GM21367 (cell line): ENCODE measurements around the gene ITPR3.

Source experiments
- ATAC-seq: cut with Tn5 transposase; IDR thresholded peaks from one replicate; pipeline ENCODE4 v1.9.1; 2021; ENCODE audit not compliant: unreplicated experiment

Gene ITPR3

DNA sequence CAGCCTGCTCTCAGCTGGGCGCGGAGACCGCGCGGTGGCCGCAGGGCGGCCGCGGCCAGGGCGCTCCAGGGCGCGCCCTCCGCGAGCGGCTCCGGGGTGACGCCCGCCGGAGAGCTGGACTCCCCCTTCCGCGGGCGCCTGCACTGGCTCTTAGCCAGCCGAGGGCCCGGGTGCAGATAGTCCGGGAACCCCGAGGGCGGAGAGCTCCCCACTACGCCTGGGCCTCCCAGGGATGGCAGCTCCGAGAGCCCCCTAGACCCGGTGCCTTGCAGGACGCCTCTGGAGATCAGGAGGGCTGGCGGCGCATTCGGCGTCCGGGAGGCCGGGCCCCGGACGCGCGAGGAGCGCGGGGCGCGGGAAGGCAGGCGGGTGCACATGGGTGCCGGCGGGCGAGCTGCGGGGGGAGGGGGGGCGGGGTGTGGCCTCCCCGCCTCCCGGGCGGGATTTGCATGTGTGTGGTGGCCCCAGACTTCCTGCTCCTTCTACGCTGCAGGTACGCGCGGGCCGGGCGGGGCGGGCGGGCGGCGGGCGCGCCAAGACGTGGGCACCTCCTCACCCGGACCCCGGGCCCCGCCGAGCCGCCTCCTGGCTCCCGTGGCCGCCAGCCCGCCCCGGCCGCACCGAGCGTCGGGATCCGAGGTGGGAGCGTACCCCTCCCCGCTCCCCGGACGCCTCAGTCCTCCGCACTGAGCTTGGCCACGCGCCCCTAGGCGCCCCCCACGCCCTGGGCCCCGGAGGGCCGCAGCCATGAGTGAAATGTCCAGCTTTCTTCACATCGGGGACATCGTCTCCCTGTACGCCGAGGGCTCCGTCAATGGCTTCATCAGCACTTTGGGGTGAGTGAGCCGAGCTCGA is at the start of gene ITPR3:
ITPR3 (plus strand) TSS at position 467 of the 855 bp plus-strand sequence; CDS start at position 748, 281 bp downstream.
- ATAC-seq, result peak; percentile 66

DNA sequence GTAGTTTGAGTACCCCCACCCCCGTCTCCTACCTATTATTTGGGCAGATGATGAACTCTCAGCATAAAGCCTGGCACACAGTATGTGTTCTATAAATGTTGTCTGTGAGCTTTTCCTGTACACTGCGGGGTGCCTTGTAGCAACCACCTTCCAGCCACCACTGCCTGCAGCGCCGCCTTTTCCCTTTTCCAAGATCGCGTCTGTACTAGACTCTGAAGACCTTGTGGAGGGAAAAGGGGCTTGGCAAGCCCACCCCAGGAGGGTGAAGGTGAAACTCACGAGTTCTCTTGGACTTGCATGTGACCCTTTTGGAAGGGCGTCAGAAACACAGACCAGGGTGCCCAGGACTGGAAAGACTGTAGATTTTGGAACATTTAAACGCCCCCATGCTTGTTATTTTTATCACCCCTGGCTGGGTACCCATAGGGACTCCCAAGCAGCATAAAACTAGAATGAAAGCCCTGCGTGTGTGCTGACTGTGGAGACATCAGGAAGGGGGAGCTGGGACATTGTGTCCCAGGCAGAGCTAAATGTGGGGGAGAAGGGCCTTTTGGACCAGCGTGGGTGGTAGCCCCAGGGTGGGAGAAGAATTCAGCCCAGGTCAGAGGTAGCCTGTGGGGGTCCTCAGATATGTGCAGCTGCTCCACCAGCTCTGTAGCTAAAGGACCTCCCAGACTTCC is 49.3 kb upstream of the ITPR3 start:
- no peak for ATAC-seq

DNA sequence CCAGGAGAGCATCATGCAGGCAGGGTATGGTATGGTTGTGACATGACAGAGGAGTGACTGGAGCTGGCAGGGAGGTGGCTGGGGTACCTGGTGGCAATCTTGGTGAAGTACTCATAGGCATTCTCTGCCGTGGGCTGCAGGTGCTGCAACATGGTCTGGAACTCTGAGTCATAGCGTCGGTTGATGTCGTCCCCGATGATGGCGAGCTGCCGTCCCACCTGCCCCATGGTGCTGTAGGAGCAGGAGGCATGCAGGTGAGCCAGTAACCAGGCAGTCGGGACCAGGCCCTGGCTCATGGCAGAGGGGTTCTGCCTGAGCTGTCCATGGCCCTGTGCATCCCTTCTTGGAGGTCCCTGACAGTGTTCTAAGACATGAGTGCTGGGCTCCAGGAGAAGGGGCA is 45.9 kb upstream of the ITPR3 start:
- no peak for ATAC-seq

GRCh38 chr6:33576668-33577067 is 44.5 kb upstream of the ITPR3 start:
- ATAC-seq, result no peak

- ATAC-seq, result no peak
These were observed 44.0 kb upstream of the ITPR3 start for GRCh38 chr6:33577106-33577535.

DNA sequence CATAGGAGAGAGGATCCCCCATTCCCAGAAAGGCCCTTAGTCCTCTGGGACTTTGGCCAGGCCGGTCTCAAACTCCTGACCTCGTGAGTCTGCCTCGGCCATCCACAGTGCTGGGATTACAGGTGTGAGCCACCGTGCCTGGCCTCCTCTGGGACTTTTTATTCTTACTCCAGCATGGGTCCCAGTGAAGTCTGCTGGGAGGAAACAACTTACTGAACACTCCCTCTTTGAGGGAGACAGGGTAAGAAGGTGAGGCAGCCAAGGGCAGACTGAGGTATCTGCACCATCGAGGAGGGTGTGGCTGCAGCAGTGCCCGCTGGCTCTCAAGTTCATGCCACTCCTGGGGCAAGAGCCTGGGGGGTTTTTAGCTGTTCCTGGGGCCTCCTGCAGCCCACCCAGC is 43.4 kb upstream of the ITPR3 start:
- no peak for ATAC-seq

- ATAC-seq, result no peak
These were observed 43.0 kb upstream of the ITPR3 start for GRCh38 chr6:33578164-33578563.

GRCh38 chr6:33578588-33579011 is 42.5 kb upstream of the ITPR3 start:
- no peak for ATAC-seq

GRCh38 chr6:33579828-33580714 is 41.1 kb upstream of the ITPR3 start, which contains the start of gene BAK1:
BAK1 (minus strand) TSS chr6:33580276; CDS start chr6:33577604, 2,672 bp downstream.
- peak; percentile 82 for ATAC-seq

DNA sequence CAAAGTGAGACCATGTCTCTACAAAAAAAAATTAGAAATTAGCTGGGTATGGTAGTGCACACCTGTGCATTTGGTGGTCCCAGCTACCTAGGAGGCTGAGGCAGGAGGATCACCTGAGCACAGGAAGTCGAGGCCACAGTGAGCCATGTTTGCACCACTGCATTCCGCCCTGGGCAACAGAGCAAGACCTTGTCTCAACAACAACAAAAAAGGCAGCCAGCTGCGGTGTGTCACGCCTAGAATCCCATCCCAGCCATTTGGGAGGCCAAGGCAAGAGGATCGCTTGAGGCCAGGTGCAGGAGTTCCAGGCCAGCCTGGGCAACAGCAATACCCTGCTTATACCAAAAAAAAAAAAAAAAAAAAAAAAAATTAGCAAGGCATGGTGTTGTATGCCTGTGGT is 39.9 kb upstream of the ITPR3 start:
- ATAC-seq, result no peak

DNA sequence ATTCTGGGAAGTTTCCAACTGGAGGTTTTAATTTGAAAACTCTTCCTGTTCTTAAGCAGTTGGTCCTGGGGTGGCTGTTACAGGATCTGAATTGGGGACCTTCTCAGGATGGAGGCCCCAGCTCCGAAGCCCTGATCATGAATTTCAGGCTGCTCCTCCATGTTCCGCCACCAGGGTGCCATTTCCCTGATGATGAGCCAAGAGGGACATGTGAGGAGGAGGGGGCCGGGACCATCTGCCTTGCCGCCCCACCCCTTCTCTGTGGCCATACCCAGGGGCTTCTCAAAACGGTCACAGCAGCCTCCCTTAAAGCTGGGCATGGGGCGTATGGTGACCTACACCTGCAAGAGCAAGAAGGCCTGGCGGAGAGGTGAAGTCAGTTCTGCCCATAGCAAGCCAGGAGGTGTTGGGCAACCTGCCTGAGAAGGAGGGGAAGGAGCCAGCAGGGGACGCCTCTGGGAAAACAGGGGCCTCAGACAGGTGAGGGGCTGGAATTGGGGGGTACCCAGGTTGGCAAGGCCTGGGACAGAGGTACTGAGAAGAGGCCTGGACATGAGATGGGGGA is 37.4 kb upstream of the ITPR3 start:
- ATAC-seq, result no peak

- no peak for ATAC-seq
These were observed 36.3 kb upstream of the ITPR3 start for GRCh38 chr6:33584700-33585402.

DNA sequence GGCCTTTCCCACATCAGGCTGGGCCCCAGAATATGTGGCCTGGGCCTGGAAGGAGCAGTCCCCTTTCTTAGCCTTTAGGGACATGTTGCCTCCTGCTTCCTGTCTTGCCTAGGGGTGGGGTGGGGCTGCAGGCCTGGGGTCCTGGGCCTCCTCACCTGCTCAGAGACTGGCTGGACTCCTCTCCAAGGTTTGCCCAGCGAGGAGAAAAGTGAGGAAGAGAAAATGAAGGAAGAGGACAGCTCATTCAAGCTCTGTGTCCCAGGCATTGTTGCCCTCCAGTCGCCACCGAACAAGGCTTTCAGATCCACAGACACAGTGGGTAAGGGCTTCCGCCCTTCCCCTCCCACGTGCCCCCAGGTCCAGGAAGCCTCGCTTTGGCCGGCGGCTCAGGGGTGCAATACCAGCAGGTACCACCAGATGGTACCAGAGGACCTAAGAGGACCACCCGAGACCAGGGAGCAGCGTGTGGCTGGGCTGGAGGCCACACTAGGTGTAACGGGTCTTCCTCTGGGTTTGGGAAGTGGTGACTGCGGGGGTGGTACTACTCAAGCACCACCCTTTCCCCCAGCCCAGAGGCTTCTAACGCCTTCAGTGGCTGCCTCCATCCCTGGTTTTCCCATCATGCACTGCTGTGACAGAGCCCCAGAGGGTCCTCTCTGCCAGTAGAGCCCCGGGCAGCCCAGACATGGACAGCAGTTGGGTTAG is 35.6 kb upstream of the ITPR3 start:
- ATAC-seq, result peak; percentile 47

DNA sequence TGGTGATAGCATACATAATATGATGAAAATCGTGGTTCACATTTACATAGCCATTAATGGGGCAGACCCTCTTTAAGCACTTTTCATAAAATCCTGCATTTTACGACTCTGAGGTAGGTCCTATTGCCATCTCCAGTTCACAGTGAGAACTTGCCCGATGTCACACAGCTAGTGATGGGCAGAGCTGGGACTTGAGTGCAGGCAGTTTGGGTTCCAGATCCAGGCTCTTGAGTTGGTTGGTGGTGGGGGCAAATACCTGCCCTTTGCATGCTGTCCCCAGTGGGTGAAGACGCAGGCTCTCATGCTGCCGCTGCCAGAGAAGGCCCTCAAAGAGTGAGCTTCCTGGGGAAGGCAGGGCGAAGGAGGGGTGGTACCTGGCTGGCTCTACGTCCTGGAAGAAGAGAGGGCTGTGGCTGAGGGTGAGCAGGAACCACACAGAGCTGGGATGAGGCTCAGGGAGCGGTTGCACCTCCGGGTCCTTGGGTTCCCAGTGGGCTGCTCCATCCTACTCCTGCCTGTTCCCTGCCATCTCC is 34.9 kb upstream of the ITPR3 start:
- no peak for ATAC-seq

DNA sequence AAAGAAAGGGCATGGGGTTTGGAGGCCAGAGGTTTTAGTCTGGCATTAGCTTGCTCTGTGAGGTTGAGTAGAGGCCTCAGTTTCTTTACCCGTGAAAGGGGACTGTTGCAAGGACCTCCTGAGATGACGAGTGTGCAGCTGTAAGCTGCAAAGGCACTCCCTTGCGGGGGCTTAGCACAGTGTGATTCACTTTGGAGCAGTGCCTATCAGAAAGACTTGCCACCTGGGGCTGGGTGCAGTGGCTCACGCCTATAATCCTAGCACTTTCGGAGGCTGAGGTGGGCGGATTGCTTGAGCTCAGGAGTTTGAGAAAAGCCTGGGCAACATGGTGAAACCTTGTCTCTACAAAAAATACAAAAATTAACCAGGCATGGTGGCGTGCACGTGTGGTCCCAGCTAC is 33.6 kb upstream of the ITPR3 start:
- no peak for ATAC-seq

DNA sequence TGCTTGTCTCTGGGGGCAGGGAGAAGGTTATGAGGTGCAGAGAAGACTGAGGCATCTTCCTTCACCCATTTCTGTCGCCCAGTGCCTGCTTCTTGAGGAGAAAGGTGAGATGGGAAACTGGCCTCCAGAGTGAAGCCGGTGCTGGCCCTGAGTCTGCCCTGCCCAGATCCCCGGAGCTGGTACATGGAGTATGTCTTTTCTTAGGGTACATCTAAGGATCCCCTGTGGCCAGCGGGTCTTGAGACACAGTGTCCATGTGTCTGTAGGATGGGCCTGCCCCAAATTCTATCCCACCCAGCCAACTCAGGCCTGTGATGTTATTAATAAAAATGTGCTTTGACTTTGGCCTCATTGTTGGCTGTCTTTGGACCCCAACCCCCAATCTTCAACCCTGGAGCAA is 32.2 kb upstream of the ITPR3 start:
- ATAC-seq, result no peak

DNA sequence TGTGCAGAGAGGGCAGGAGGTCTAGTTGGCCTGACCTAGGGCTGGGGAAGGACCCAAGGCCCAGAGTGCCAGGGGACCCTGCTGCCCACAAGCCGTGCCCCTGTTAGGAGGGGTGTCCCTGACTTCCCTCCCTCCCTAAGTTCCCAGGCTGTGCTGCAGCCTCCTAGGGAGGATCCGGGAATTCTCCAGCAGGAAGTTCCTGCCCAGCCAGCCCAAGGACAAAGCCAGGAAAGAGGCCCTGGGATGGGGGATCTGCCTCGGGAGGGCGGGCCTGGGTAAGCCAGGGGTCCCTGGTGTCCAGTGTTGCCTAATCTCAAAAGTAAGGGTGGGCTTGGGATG is 31.8 kb upstream of the ITPR3 start:
- no peak for ATAC-seq

DNA sequence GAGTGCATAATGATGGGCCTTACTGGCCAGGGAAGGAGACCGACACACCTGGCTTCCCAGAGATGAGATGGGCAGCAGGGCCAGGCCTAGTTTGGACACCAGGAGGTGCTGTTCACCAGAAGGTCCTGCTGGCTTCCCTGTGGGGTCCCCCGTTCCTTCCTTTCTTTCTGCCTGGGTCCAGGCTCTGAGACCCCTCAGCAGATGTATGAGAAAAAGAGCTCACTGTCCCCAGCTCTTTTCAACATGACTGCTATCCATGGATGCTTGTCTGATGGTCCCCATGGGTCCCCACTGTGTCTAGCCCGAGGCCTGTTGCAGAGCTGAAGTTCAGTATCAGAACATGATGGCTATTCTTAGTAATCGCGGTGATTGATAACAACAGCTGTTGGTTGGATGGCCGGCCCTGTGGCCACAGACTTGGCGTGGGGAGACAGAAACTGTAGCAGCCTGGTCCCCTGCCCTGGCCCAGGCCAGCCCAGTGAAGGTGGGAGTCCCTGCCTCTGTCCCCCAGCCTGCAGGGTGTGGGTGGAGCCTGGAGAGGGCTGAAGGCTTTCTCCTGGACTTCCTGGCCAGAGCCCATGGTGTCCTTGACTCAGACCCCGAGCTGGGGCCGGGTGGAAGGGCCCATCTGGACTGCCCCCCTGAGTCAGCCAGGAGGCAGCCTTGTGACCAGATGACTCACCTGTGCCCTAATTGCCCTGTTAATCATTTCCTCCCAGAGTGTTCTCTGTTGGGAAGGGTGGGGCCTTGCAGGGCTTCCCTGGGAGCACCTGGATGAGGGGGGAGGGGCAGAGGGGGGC is 31.2 kb upstream of the ITPR3 start:
- no peak for ATAC-seq
